Measurements from ENCODE around the gene ACSS3. TPM values are rescaled to one million over a fixed set of nuclear protein-coding genes. Genes with fewer than 3 reads are reported as not detected.

ACSS3 gene
- total and polyA plus RNA-seq, 10 of the 15 experiments (the other 5 are each of a cell fraction or from before 2014, with no cell fraction given): 0.06 to 0.31 TPM; not detected in 8

- H3K27me3 ChIP-seq (replicated peaks in 1 of 2; ENCODE audit: control insufficient read depth in 2 of 2, insufficient read depth in 2 of 2, low read length in 1 of 2): no peaks in the 10 kb centered on the region
- H3K4me1 ChIP-seq (ENCODE audit: control insufficient read depth, insufficient read depth, low read length): no peaks in the 10 kb centered on the region
- in situ Hi-C loops (cut with MboI) (no loop called here), intact Hi-C loops (cut with micrococcal nuclease; ENCODE audit: unreplicated experiment) (no loop called here)
- no peaks in the 10 kb centered on the region for H4K20me1 ChIP-seq (ENCODE audit: control insufficient read depth, insufficient read depth)
- no peak overlapping the region for H3K27ac ChIP-seq (ENCODE audit: control insufficient read depth, insufficient read depth)
- ChIA-PET POLR2A (no interaction called here), CTCF (no interaction called here), RAD21 (ENCODE audit: unreplicated experiment) (no interaction called here), SMC1A (ENCODE audit: uncharacterized antibody, unreplicated experiment) (no interaction called here)
- no TSS peak for BruUV-seq (replicated peaks)
- DNase-seq (ENCODE audit: low read depth, low spot score) (no peak), FAIRE-seq (no peak), ATAC-seq (no peak)
- no peaks in the 10 kb centered on the region for H3K79me2 ChIP-seq (ENCODE audit: control insufficient read depth, insufficient read depth, low read length)
- TF ChIP-seq NR2F1 (conservative IDR thresholded peaks at IDR 0.05) (no peak), NR2C1 (IDR thresholded peaks at IDR 0.05) (no peak), SPI1 (IDR thresholded peaks at IDR 0.05; ENCODE audit: borderline replicate concordance, insufficient read depth, low read depth, low read length) (no peak), RUNX3 (IDR thresholded peaks at IDR 0.05; ENCODE audit: low read length) (no peak), IRF4 (IDR thresholded peaks at IDR 0.05; ENCODE audit: low read depth, low read length) (no peak), RAD51 (IDR thresholded peaks at IDR 0.05) (no peak), SP1 (IDR thresholded peaks at IDR 0.05; ENCODE audit: low read depth, low read length) (no peak)
- no peak overlapping the region for H2AFZ ChIP-seq (ENCODE audit: control insufficient read depth, low read depth, low read length)
- no peak overlapping the region for H3K4me3 ChIP-seq
- no peak overlapping the region for H3K4me2 ChIP-seq (ENCODE audit: control insufficient read depth, insufficient read depth)
- H3K36me3 ChIP-seq (ENCODE audit: control insufficient read depth in 2 of 2, insufficient read depth in 2 of 2, low read length in 1 of 2): no peaks in the 10 kb centered on the region
- no peak overlapping the region for H3K9ac ChIP-seq (ENCODE audit: control insufficient read depth, insufficient read depth, low read length)
- H3K9me3 ChIP-seq (replicated peaks; ENCODE audit: control insufficient read depth, insufficient read depth, low read length): no peaks in the 10 kb centered on the region
- 21% methylated on average over 3 of the region's 3 CpGs for WGBS (ENCODE audit: insufficient coverage, insufficient replicate concordance, low lambda C conversion rate, missing lambda C conversion rate)
These were observed 206.3 kb downstream of the ACSS3 start for GRCh38 chr12:81284137-81284536.

- no peaks in the 10 kb centered on the region for H3K79me2 ChIP-seq (ENCODE audit: control insufficient read depth, insufficient read depth, low read length)
- CTCF ChIA-PET: no interaction called here
- H3K27ac ChIP-seq (ENCODE audit: control insufficient read depth, insufficient read depth): no peak overlapping the region
- FAIRE-seq: no peak
- RAD21 ChIA-PET (ENCODE audit: unreplicated experiment): no interaction called here
- no peaks in the 10 kb centered on the region for H3K4me1 ChIP-seq (ENCODE audit: control insufficient read depth, insufficient read depth, low read length)
- H3K9ac ChIP-seq (ENCODE audit: control insufficient read depth, insufficient read depth, low read length): no peak overlapping the region
- SMC1A ChIA-PET (ENCODE audit: uncharacterized antibody, unreplicated experiment): no interaction called here
- no peaks in the 10 kb centered on the region for H3K9me3 ChIP-seq (replicated peaks; ENCODE audit: control insufficient read depth, insufficient read depth, low read length)
- no peak for ATAC-seq
- no peak overlapping the region for H2AFZ ChIP-seq (ENCODE audit: control insufficient read depth, low read depth, low read length)
- H4K20me1 ChIP-seq (ENCODE audit: control insufficient read depth, insufficient read depth): no peaks in the 10 kb centered on the region
- H3K4me3 ChIP-seq: no peak overlapping the region
- no peaks in the 10 kb centered on the region for H3K27me3 ChIP-seq (replicated peaks in 1 of 2; ENCODE audit: control insufficient read depth in 2 of 2, insufficient read depth in 2 of 2, low read length in 1 of 2)
- H3K4me2 ChIP-seq (ENCODE audit: control insufficient read depth, insufficient read depth): no peak overlapping the region
- intact Hi-C loops (cut with micrococcal nuclease; ENCODE audit: unreplicated experiment): no loop called here
- DNase-seq (ENCODE audit: low read depth, low spot score): no peak
- POLR2A ChIA-PET: no interaction called here
- in situ Hi-C loops (cut with MboI): no loop called here
- no peaks in the 10 kb centered on the region for H3K36me3 ChIP-seq (ENCODE audit: control insufficient read depth in 2 of 2, insufficient read depth in 2 of 2, low read length in 1 of 2)
- BruUV-seq (replicated peaks): no TSS peak
- no peak for TF ChIP-seq ZZZ3 (IDR thresholded peaks at IDR 0.05; ENCODE audit: control insufficient read depth, insufficient read length, low read depth)
- TF ChIP-seq, protein P1, sequence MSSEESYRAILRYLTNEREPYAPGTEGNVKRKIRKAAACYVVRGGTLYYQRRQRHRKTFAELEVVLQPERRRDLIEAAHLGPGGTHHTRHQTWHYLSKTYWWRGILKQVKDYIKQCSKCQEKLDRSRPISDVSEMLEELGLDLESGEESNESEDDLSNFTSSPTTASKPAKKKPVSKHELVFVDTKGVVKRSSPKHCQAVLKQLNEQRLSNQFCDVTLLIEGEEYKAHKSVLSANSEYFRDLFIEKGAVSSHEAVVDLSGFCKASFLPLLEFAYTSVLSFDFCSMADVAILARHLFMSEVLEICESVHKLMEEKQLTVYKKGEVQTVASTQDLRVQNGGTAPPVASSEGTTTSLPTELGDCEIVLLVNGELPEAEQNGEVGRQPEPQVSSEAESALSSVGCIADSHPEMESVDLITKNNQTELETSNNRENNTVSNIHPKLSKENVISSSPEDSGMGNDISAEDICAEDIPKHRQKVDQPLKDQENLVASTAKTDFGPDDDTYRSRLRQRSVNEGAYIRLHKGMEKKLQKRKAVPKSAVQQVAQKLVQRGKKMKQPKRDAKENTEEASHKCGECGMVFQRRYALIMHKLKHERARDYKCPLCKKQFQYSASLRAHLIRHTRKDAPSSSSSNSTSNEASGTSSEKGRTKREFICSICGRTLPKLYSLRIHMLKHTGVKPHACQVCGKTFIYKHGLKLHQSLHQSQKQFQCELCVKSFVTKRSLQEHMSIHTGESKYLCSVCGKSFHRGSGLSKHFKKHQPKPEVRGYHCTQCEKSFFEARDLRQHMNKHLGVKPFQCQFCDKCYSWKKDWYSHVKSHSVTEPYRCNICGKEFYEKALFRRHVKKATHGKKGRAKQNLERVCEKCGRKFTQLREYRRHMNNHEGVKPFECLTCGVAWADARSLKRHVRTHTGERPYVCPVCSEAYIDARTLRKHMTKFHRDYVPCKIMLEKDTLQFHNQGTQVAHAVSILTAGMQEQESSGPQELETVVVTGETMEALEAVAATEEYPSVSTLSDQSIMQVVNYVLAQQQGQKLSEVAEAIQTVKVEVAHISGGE (CRISPR knock-in tag; IDR thresholded peaks at IDR 0.05): no peak
- no peak for TF ChIP-seq ZNF24 (IDR thresholded peaks at IDR 0.05)
- no peak for TF ChIP-seq STAT1 (conservative IDR thresholded peaks at IDR 0.05)
- TF ChIP-seq SKIL (IDR thresholded peaks at IDR 0.05; ENCODE audit: low read depth, poor library complexity, severe bottlenecking): no peak
- no peak for TF ChIP-seq ZNF622 (IDR thresholded peaks at IDR 0.05)
- TF ChIP-seq SMAD1 (IDR thresholded peaks at IDR 0.05; ENCODE audit: low read depth, partially characterized antibody): no peak
- no peak for TF ChIP-seq RELA (IDR thresholded peaks at IDR 0.05; ENCODE audit: borderline replicate concordance, partially characterized antibody)
- TF ChIP-seq, protein P2, sequence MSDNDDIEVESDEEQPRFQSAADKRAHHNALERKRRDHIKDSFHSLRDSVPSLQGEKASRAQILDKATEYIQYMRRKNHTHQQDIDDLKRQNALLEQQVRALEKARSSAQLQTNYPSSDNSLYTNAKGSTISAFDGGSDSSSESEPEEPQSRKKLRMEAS (IDR thresholded peaks at IDR 0.05; ENCODE audit: low read depth, low read length): no peak
These were observed 210.8 kb downstream of the ACSS3 start for GRCh38 chr12:81288651-81289050.
